Measurements from ENCODE around the gene GPER1. TPM values are rescaled to one million over a fixed set of nuclear protein-coding genes. Genes with fewer than 3 reads are reported as not detected.
"Not testable (repeated sequence)": the region's sequence is repeated elsewhere in the genome, so short reads cannot be mapped to it uniquely, and the experiment has no call there.

Gene GPER1
- 1.6 TPM for total RNA-seq

DNA sequence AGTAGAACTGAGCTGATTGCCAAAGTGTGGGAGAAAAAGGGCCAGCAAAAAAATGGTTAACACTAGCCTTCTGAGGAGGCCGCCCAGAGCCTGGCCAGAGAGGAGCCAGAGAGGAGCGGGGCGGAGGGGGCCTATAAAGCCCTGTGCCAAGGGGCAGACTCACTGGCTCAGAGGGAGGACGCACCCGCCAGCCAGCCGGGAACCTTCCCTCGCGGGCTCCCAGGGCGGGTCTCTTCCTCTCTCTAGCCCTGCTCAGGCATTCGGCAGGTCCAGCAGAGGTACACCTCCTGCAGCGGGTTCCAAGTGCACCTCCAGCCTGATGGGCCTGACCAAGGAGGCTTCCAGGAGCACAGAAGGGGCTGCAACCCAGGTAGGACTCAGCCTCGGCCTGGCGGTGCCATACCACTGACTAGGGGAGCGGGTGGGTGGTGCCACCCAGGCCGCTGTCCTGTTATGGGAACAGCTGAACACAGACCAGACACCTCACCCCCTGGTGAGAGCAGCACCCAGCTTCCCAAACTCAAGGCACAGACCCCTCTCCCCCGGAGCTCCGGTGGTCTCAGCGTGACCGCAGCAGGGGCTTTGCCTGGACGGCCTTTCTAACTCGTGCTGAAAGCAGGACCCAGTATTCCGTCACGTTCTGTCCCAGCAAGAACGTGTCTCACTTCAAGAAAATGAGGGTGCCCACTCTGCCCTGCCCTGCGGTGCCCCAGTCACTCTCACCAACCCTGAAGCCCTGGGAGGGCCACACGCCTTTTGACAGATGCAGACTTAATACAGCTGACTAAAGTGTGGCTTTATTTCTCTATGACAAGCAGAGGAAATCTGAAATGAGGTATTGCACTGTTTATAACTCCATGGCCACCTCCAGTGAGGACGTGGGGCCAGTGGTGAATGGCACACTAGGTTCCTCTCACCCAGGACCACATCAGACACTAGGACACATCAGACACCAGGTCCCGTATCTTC is at the start of gene GPER1:
TSS of gene GPER1 (plus strand) at position 162 of the 969 bp plus-strand sequence. CDS start 3,616 bp downstream, outside the sequence.
- FAIRE-seq (no peak), DNase-seq (ENCODE audit: low spot score in 2 of 2) (peak; percentile 63 to 67)

GRCh38 chr7:1040233-1040632 is 47.7 kb upstream of the GPER1 start:
- not testable (repeated sequence) for FAIRE-seq; DNase-seq (ENCODE audit: low spot score in 2 of 2)

- no peak for DNase-seq (ENCODE audit: low spot score in 2 of 2)
- no peak for FAIRE-seq
Measured at GRCh38 chr7:1040790-1041189, 47.1 kb upstream of the GPER1 start.

GRCh38 chr7:1041551-1042491 is 46.1 kb upstream of the GPER1 start:
- FAIRE-seq = no peak
- DNase-seq (ENCODE audit: low spot score in 2 of 2) = no peak

- no peak for FAIRE-seq
Measured at GRCh38 chr7:1042492-1042833, 45.5 kb upstream of the GPER1 start.

DNA sequence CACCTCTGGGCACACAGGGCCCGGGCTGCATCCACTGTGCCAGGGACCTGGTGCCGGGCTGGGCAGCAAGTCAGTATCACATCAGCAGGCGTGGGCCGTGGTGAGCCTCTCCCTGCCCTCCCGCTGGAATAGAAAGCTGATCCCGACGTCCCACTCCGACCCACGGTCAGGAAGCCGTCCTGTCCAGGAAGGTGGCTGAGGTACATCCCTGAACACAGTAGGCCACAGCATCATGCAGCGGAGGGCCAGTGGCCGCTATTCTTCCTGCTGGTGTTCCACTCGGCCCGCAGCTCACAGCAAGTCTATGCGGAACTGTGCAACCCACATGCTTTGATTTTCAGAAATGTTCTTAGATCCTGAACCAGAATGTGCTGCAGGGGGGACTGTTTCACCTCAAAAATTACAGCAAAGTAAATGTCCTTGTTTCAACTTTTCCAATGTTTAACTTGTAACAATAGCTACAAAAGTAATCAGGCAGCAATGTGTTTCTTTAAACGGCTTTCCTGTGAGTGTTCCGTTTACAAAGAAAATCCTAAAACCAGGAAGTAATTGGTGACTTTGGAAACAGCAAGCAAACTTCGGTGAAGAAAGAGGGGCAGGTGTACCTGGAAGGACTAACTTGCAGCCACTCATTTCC is 44.2 kb upstream of the GPER1 start:
- FAIRE-seq = no peak
- DNase-seq (ENCODE audit: low spot score in 2 of 2) = no peak

More at GRCh38 chr7:1042492-1042833, 45.5 kb upstream of the GPER1 start:
- no peak for DNase-seq (ENCODE audit: low spot score in 2 of 2)

GRCh38 chr7:1044189-1045068 is 43.5 kb upstream of the GPER1 start, which contains the start of gene GPR146:
GPR146 (plus strand) TSS chr7:1044546; CDS start chr7:1057516, 12,970 bp downstream.
- FAIRE-seq = no peak
- peak; percentile 100 for DNase-seq (ENCODE audit: low spot score in 2 of 2)

- DNase-seq (ENCODE audit: low spot score in 2 of 2) = no peak
- no peak for FAIRE-seq
Measured at GRCh38 chr7:1045069-1046063, 42.5 kb upstream of the GPER1 start.

- FAIRE-seq = no peak
- no peak for DNase-seq (ENCODE audit: low spot score in 2 of 2)
Measured at GRCh38 chr7:1046722-1047679, 40.9 kb upstream of the GPER1 start.

- FAIRE-seq (no peak), DNase-seq (ENCODE audit: low spot score in 2 of 2) (no peak)
Measured at GRCh38 chr7:1049006-1049741, 38.7 kb upstream of the GPER1 start.

GRCh38 chr7:1049801-1050200 is 38.1 kb upstream of the GPER1 start:
- DNase-seq (ENCODE audit: low spot score in 2 of 2) = no peak
- no peak for FAIRE-seq

- no peak for FAIRE-seq
- DNase-seq (ENCODE audit: low spot score in 2 of 2) = no peak
Measured at GRCh38 chr7:1050254-1050906, 37.5 kb upstream of the GPER1 start.

- DNase-seq (ENCODE audit: low spot score in 2 of 2) = no peak
- FAIRE-seq = no peak
Measured at GRCh38 chr7:1050956-1051690, 36.8 kb upstream of the GPER1 start.

DNA sequence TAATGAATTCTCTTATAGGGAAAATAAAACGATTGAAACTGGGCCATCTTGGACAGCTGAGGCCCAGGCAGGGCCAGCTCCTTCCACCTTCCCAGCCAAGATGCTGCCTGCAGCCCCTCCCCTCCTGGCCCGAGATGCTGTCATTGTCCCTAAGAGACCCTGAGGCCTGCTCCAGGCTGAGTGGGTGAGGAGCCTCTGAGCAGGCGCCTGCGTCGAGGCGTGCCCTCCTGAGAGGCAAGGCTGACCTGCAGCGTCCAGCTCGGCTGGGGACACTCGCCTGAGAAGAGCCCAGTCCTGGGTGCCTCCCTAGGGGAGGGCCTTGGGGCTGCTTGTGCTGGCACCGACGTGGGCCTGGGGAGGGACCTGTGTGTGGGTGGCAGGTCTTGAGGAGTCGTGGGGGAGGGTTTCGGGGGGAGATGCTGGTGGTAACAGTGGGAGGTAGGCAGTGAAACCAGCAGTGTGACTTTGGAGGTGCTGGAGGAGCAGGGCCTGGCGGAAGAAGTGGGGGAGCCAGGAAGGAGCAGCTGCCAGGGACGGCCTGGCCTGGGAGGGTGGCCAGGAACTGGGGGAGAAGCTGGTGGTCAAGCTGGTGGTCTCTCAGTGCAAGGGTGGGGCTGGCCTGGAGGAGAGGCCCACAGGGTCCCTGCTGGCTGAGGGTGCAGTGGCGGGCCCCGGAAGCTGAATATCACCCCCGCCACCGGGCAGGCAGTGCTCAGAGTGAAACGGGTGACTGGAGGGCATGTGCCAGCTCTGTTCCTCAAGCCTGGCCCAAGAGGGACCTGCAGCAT is 35.7 kb upstream of the GPER1 start:
- no peak for FAIRE-seq
- no peak for DNase-seq (ENCODE audit: low spot score in 2 of 2)

Data from frontal cortex (tissue), 4 donors.